Testis (tissue), 3 donors: Measurements from ENCODE around the gene BSPH1. TPM values are rescaled to one million over a fixed set of nuclear protein-coding genes. Genes with fewer than 3 reads are reported as not detected.
"Not testable (repeated sequence)": the region's sequence is repeated elsewhere in the genome, so short reads cannot be mapped to it uniquely, and the experiment has no call there.

Experiments
- DNase-seq: peaks from one replicate; pipeline ENCODE4 v3.0.0-alpha.2; 2019
- H3K27ac ChIP-seq, 2 donors: fragments of 200-600 bp; sonication (generic); one replicate each; pipeline ENCODE4 v1.5.1; 2019
- H3K27me3 ChIP-seq: fragments of 200-600 bp; sonication (generic); one replicate; pipeline ENCODE4 v1.5.1; 2019
- H3K36me3 ChIP-seq: fragments of 200-600 bp; sonication (generic); one replicate; pipeline ENCODE4 v1.5.1; 2017; ENCODE audit warnings: low read depth; ENCODE audit errors: missing control alignments
- H3K4me1 ChIP-seq: fragments of 200-600 bp; sonication (generic); one replicate; pipeline ENCODE4 v1.5.1; 2019
- H3K4me3 ChIP-seq, 2 donors: fragments of 200-600 bp; sonication (generic); one replicate each; pipeline ENCODE4 v1.5.1; 2017 to 2019
- H3K9me3 ChIP-seq: fragments of 200-600 bp; sonication (generic); one replicate; pipeline ENCODE4 v1.5.1; 2017
- WGBS, 2 donors: methylation state at CpG; one replicate each; pipeline ENCODE4 v1.1.5; 2018; 5-methylcytosine and 5-hydroxymethylcytosine counted together
- intact Hi-C: fragments of 100-400 bp; cut with DNase I; formaldehyde crosslinking; loops from one replicate; pipeline ENCODE4 v1.15.1; 2023; ENCODE audit warnings: low total_unique reads
- polyA plus RNA-seq: library from polyadenylated mRNA; stranded (reverse); fragments of 350-450 nt; fragmentation: Illumina TruSeq; extraction: RNeasy Lipid Tissue Mini Kit (QIAGEN cat#74804); gene quantifications from one replicate; pipeline ENCODE4 v1.2.3, GENCODE V29; 2014; ENCODE audit warnings: low read depth, low replicate concordance; ENCODE audit not compliant: insufficient read depth
- total RNA-seq, 2 donors: library from RNA; depleted of rRNA; stranded (reverse); fragments of >200 nt; gene quantifications; one replicate each; pipeline ENCODE4 v1.2.3, GENCODE V29; 2016
- TF ChIP-seq, protein P1 (sequence below), 3 experiments: fragments of 450-650 bp in 2 of 3; fragments of 200-600 bp in 1 of 3; sonication (generic) in 1 of 3; IDR thresholded peaks; one replicate each; pipeline ENCODE4 v1.5.1; 2016 to 2019; ENCODE audit warnings: antibody characterized with exemption in 3 of 3, mild to moderate bottlenecking in 2 of 3, moderate library complexity in 1 of 3

BSPH1 gene
- total and polyA plus RNA-seq, 3 donors from 2014 or later = 0.71 TPM; not detected in 2

DNA sequence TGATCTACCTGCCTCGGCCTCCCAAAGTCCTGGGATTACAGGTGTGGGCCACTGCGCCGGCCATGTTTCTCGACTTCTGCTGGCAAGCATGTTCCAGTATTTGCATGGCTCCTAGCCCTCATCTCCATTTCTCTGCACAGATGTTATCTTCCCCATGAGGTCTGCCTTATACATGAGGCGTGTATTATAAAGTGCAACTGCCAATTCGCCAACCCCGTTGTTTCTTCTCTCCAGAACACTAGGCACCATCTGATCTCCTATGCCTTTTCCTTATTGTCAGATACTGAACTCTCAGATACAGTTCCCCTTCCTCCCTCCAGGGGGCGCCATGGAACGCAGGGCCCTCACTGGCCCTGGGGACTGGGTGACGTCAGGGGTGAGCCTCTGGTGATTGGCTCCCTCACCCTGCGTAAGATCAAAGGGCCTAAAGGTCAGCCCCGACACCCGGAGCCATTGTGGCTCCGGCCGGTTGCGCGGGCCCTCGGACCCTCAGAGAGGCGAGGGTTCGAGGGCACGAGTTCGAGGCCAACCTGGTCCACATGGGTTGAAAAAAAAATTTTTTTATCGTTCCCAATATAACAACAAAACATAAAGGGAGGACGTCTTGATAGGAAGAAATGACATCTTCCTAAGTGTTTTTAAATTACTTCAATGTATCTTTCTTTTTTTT lies 42.0 kb downstream of the BSPH1 start:
- H3K27me3 ChIP-seq, H3K36me3 ChIP-seq, H3K9me3 ChIP-seq, H3K4me3 ChIP-seq, H3K27ac ChIP-seq, intact Hi-C loops, H3K4me1 ChIP-seq: not testable (repeated sequence)
- TF ChIP-seq, protein P1, sequence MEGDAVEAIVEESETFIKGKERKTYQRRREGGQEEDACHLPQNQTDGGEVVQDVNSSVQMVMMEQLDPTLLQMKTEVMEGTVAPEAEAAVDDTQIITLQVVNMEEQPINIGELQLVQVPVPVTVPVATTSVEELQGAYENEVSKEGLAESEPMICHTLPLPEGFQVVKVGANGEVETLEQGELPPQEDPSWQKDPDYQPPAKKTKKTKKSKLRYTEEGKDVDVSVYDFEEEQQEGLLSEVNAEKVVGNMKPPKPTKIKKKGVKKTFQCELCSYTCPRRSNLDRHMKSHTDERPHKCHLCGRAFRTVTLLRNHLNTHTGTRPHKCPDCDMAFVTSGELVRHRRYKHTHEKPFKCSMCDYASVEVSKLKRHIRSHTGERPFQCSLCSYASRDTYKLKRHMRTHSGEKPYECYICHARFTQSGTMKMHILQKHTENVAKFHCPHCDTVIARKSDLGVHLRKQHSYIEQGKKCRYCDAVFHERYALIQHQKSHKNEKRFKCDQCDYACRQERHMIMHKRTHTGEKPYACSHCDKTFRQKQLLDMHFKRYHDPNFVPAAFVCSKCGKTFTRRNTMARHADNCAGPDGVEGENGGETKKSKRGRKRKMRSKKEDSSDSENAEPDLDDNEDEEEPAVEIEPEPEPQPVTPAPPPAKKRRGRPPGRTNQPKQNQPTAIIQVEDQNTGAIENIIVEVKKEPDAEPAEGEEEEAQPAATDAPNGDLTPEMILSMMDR (IDR thresholded peaks at IDR 0.05) = peak in 1 of 3 experiments; percentile 71
- 62 to 69% methylated on average over 23 of the region's 24 CpGs for WGBS, 2 donors
- peak; percentile 91 for DNase-seq

DNA sequence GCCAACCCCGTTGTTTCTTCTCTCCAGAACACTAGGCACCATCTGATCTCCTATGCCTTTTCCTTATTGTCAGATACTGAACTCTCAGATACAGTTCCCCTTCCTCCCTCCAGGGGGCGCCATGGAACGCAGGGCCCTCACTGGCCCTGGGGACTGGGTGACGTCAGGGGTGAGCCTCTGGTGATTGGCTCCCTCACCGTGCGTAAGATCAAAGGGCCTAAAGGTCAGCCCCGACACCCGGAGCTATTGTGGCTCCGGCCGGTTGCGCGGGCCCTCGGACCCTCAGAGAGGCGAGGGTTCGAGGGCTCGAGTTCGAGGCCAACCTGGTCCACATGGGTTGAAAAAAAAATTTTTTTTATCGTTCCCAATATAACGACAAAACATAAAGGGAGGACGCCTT lies 63.4 kb downstream of the BSPH1 start:
- H3K4me3 ChIP-seq, H3K36me3 ChIP-seq, H3K27me3 ChIP-seq, H3K9me3 ChIP-seq, H3K4me1 ChIP-seq, DNase-seq, intact Hi-C loops, H3K27ac ChIP-seq: not testable (repeated sequence)
- no CpG with 5 or more reads among the region's 20 CpGs for WGBS, 2 donors

DNA sequence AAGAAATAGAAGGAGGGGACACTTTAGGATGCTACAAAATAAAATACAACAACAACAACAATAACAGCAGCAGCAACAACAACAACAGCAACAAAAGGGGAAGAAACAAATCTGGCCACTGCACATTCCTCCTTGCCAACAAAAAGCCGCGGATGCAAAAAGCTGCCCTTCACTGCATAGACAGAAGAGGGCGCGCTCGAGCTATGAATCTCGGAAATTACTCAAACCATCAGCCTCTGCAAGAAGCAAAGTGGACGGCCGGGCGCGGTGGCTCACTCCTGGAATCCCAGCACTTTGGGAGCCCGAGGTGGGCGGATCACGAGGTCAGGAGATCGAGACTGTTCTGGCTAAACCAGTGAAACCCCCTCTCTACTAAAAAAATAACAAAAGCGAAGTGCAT lies 71.9 kb downstream of the BSPH1 start:
- DNase-seq, intact Hi-C loops, H3K27me3 ChIP-seq, H3K36me3 ChIP-seq, H3K27ac ChIP-seq, H3K4me1 ChIP-seq, H3K9me3 ChIP-seq, H3K4me3 ChIP-seq: not testable (repeated sequence)
- TF ChIP-seq, protein P1 (IDR thresholded peaks at IDR 0.05) = peak; percentile 22 to 65 (median 37)
- 0 to 1% methylated on average over 10 to 13 of the region's 15 CpGs for WGBS, 2 donors

Other genes starting within 250 kb of the BSPH1 start
- gene NOP53, start 246.6 kb downstream of the BSPH1 start, total RNA-seq = 100 to 1,000 TPM; 166 to 325 TPM
- 309 TPM for gene NOP53, start 246.6 kb downstream of the BSPH1 start, polyA plus RNA-seq
- 100 to 1,000 TPM; 170 to 194 TPM for gene SELENOW, start 213.5 kb downstream of the BSPH1 start, total RNA-seq
- 197 TPM for gene SELENOW, start 213.5 kb downstream of the BSPH1 start, polyA plus RNA-seq
- under 1 TPM; 0.55 to 0.62 TPM for gene TPRX1, start 187.6 kb downstream of the BSPH1 start, total RNA-seq
- gene TPRX1, start 187.6 kb downstream of the BSPH1 start, polyA plus RNA-seq = 1.2 TPM
- gene CRX, start 170.2 kb downstream of the BSPH1 start, total RNA-seq = under 1 TPM; 0.12 to 0.55 TPM
- gene CRX, start 170.2 kb downstream of the BSPH1 start, polyA plus RNA-seq = not detected
- gene TPRX2, start 132.9 kb downstream of the BSPH1 start, total RNA-seq = under 1 TPM; 0.37 to 0.63 TPM
- 0.53 TPM for gene TPRX2, start 132.9 kb downstream of the BSPH1 start, polyA plus RNA-seq
- gene SULT2A1, start 105.9 kb downstream of the BSPH1 start, total RNA-seq = 1 to 10 TPM in 1 of 2 donors, under 1 TPM in 1; 0.24 to 1.2 TPM
- gene SULT2A1, start 105.9 kb downstream of the BSPH1 start, polyA plus RNA-seq = 2.3 TPM
- 1 to 10 TPM in 1 of 2 donors, under 1 TPM in 1; 0.25 to 1.1 TPM for gene ELSPBP1, start 2.5 kb upstream of the BSPH1 start, total RNA-seq
- 1.2 TPM for gene ELSPBP1, start 2.5 kb upstream of the BSPH1 start, polyA plus RNA-seq
- gene CABP5, start 51.9 kb upstream of the BSPH1 start, total RNA-seq = under 1 TPM in 1 of 2 donors, not detected in 1; 0.43 TPM
- not detected for gene CABP5, start 51.9 kb upstream of the BSPH1 start, polyA plus RNA-seq
- 10 to 100 TPM; 28.0 to 34.5 TPM for gene PLA2G4C, start 118.6 kb upstream of the BSPH1 start, total RNA-seq
- gene PLA2G4C, start 118.6 kb upstream of the BSPH1 start, polyA plus RNA-seq = 9.6 TPM
- 10 to 100 TPM; 69.7 to 73.3 TPM for gene LIG1, start 178.2 kb upstream of the BSPH1 start, total RNA-seq
- 51.9 TPM for gene LIG1, start 178.2 kb upstream of the BSPH1 start, polyA plus RNA-seq
- 1 to 10 TPM; 5.8 to 7.2 TPM for gene ZSWIM9, start 178.5 kb upstream of the BSPH1 start, total RNA-seq
- gene ZSWIM9, start 178.5 kb upstream of the BSPH1 start, polyA plus RNA-seq = 5.1 TPM